HG03064 (cell line): ENCODE results near the gene PLEKHA7.
"Not testable (repeated sequence)": the region's sequence is repeated elsewhere in the genome, so short reads cannot be mapped to it uniquely, and the experiment has no call there.

Source experiments
- ATAC-seq: cut with Tn5 transposase; IDR thresholded peaks from one replicate; pipeline ENCODE4 v1.9.1; 2021; ENCODE audit warnings: low read depth; ENCODE audit not compliant: unreplicated experiment

PLEKHA7 gene

GRCh38 chr11:16982256-16982671, 31.9 kb downstream of the PLEKHA7 start:
- ATAC-seq = no peak

- no peak for ATAC-seq
Observed at GRCh38 chr11:16981651-16982194, 32.5 kb downstream of the PLEKHA7 start.

- ATAC-seq = no peak
Observed at GRCh38 chr11:16979703-16980622, 34.3 kb downstream of the PLEKHA7 start.

- no peak for ATAC-seq
Observed at GRCh38 chr11:16977994-16978315, 36.3 kb downstream of the PLEKHA7 start.

GRCh38 chr11:16977136-16977993, 36.8 kb downstream of the PLEKHA7 start:
- ATAC-seq = no peak

GRCh38 chr11:16976379-16976778, 37.8 kb downstream of the PLEKHA7 start:
- ATAC-seq = no peak

- no peak for ATAC-seq
Observed at GRCh38 chr11:16975906-16976305, 38.3 kb downstream of the PLEKHA7 start.

GRCh38 chr11:16973338-16973964, 40.8 kb downstream of the PLEKHA7 start:
- ATAC-seq = no peak

- no peak for ATAC-seq
Observed at GRCh38 chr11:16969010-16969999, 44.9 kb downstream of the PLEKHA7 start.

GRCh38 chr11:16968196-16968595, 46.0 kb downstream of the PLEKHA7 start:
- ATAC-seq = no peak

GRCh38 chr11:16966930-16967671, 47.1 kb downstream of the PLEKHA7 start:
- no peak for ATAC-seq

- no peak for ATAC-seq
Observed at GRCh38 chr11:16964501-16964900, 49.7 kb downstream of the PLEKHA7 start.

GRCh38 chr11:16963316-16963876, 50.8 kb downstream of the PLEKHA7 start:
- ATAC-seq = no peak

- not testable (repeated sequence) for ATAC-seq
Observed at GRCh38 chr11:16962589-16962988, 51.6 kb downstream of the PLEKHA7 start.

- no peak for ATAC-seq
Observed at GRCh38 chr11:16962146-16962545, 52.1 kb downstream of the PLEKHA7 start.

GRCh38 chr11:16960250-16960649, 54.0 kb downstream of the PLEKHA7 start:
- ATAC-seq = no peak

GRCh38 chr11:16959602-16960001, 54.6 kb downstream of the PLEKHA7 start:
- ATAC-seq = no peak

- ATAC-seq = no peak
Observed at GRCh38 chr11:16958833-16959232, 55.4 kb downstream of the PLEKHA7 start.
